ENCODE results near the gene SHLD2. TPM values are rescaled to one million over a fixed set of nuclear protein-coding genes. Genes with fewer than 3 reads are reported as not detected.

Gene SHLD2
- total RNA-seq: 29.3 and 29.6 TPM in 2 replicates

- DNase-seq (peak; percentile 89), ATAC-seq (ENCODE audit: low read depth) (peak; percentile 76)
- peaks cover 21% of the 10 kb centered on the region for H3K36me3 Mint-ChIP-seq (ENCODE audit: low read depth)
- peaks cover 42% of the 10 kb centered on the region for H3K4me1 Mint-ChIP-seq
- H3K27ac Mint-ChIP-seq: peak within 1 kb of the TSS; percentile 91
- ChIA-PET POLR2A (interaction anchor here (1.0 to 3.2 kb wide), 4 partner anchors 10 to 383 kb away, joined by 3 to 23 read pairs (median 6); no protein-coding TSS in a partner anchor), CTCF (no interaction called here)
- peak within 1 kb of the TSS; percentile 92 for H3K4me3 Mint-ChIP-seq
- no peaks in the 10 kb centered on the region for H3K27me3 Mint-ChIP-seq
- no peaks in the 10 kb centered on the region for H3K9me3 Mint-ChIP-seq
- TF ChIP-seq CTCF (IDR thresholded peaks at IDR 0.05): no peak
- intact Hi-C loops (cut with micrococcal nuclease): loop anchor here (1.0 to 10.0 kb wide), 9 partner anchors 10 to 682 kb away; partner anchors contain the start of genes BMPR1A and WAPL
These were observed at the start of gene SHLD2, which contains the start of gene GLUD1 for GRCh38 chr10:87094373-87095235. Gene SHLD2, plus strand, starts transcription at chr10:87095206. Its CDS starts 56,149 bp downstream, at chr10:87151355. Gene GLUD1, minus strand, starts transcription at chr10:87094843. Its CDS starts 74 bp downstream, at chr10:87094769.

GRCh38 chr10:87045434-87045938 lies 49.5 kb upstream of the SHLD2 start:
- Mint-ChIP-seq H3K9me3 (no peaks in the 10 kb centered on the region), H3K36me3 (ENCODE audit: low read depth) (peaks cover 52% of the 10 kb centered on the region), H3K27ac (no peak overlapping the region), H3K4me3 (no peak overlapping the region), H3K27me3 (no peaks in the 10 kb centered on the region), H3K4me1 (no peaks in the 10 kb centered on the region)
- intact Hi-C loops (cut with micrococcal nuclease): no loop called here
- DNase-seq (no peak), ATAC-seq (ENCODE audit: low read depth) (no peak)
- POLR2A ChIA-PET: no interaction called here
- CTCF ChIA-PET: interaction anchor here (0.6 kb wide), 1 partner anchor 77 kb away, joined by 3 read pairs; the partner anchor contains the start of gene ADIRF
- no peak for TF ChIP-seq CTCF (IDR thresholded peaks at IDR 0.05)

- no peak overlapping the region for H3K27ac Mint-ChIP-seq
- peaks cover 58% of the 10 kb centered on the region for H3K36me3 Mint-ChIP-seq (ENCODE audit: low read depth)
- DNase-seq: no peak
- H3K4me1 Mint-ChIP-seq: no peaks in the 10 kb centered on the region
- intact Hi-C loops (cut with micrococcal nuclease): loop anchor here (5.0 kb wide), 1 partner anchor 116 kb away; no protein-coding TSS in a partner anchor
- no peak overlapping the region for H3K4me3 Mint-ChIP-seq
- H3K9me3 Mint-ChIP-seq: no peaks in the 10 kb centered on the region
- no peak for ATAC-seq (ENCODE audit: low read depth)
- no peaks in the 10 kb centered on the region for H3K27me3 Mint-ChIP-seq
- ChIA-PET POLR2A (no interaction called here), CTCF (no interaction called here)
- no peak for TF ChIP-seq CTCF (IDR thresholded peaks at IDR 0.05)
These were observed 41.9 kb upstream of the SHLD2 start for GRCh38 chr10:87053111-87053510.

- Mint-ChIP-seq H3K4me1 (no peaks in the 10 kb centered on the region), H3K4me3 (no peak overlapping the region), H3K36me3 (ENCODE audit: low read depth) (peaks cover 60% of the 10 kb centered on the region), H3K27ac (no peak overlapping the region), H3K27me3 (no peaks in the 10 kb centered on the region), H3K9me3 (no peaks in the 10 kb centered on the region)
- TF ChIP-seq CTCF (IDR thresholded peaks at IDR 0.05): no peak
- intact Hi-C loops (cut with micrococcal nuclease): loop anchor here (5.0 kb wide), 1 partner anchor 116 kb away; no protein-coding TSS in a partner anchor
- DNase-seq (no peak), ATAC-seq (ENCODE audit: low read depth) (no peak)
- ChIA-PET CTCF (no interaction called here), POLR2A (no interaction called here)
These were observed 41.3 kb upstream of the SHLD2 start for GRCh38 chr10:87053577-87054181.
